Mammary epithelial cell (primary cell): ENCODE data around the gene UBXN2A.

ENCODE experiments used
- EZH2 ChIP-seq: IDR thresholded peaks from 2 replicates; pipeline ENCODE4 v1.6.1; 2012; ENCODE audit warnings: low read length, inconsistent platforms, borderline replicate concordance
- TF ChIP-seq, protein P1 (sequence below), 2 donors: IDR thresholded peaks in 1 of 2; conservative IDR thresholded peaks in 1 of 2; 2 replicates each; pipeline ENCODE4 v1.5.1; 2011 to 2012; ENCODE audit warnings: inconsistent platforms in 2 of 2, low read length in 2 of 2, mild to moderate bottlenecking in 2 of 2, control low read depth in 1 of 2, low read depth in 1 of 2; ENCODE audit not compliant: insufficient read depth in 1 of 2; ENCODE audit errors: extremely low read depth in 1 of 2

DNA sequence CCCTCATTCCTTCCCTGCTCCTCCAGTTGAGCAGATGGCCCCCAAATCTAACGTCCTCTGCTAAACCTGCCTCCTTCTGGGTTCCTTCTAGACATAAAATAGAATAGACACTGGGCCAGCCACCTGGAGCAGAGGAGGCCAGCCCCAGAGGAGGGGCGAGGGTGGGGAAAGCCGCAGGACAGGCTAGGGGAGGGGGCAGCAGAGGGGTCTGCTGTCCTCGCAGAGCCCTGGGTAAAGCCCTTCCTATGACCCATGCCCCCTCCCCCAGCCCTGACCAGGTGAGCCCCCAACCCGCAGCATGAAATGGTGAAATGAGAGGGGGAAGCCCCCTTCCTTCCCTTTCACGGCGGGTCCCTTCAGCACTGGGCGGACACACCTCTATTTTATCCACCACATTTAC, 77.4 kb downstream of the UBXN2A start:
- no peak for TF ChIP-seq EZH2
- TF ChIP-seq, protein P1, sequence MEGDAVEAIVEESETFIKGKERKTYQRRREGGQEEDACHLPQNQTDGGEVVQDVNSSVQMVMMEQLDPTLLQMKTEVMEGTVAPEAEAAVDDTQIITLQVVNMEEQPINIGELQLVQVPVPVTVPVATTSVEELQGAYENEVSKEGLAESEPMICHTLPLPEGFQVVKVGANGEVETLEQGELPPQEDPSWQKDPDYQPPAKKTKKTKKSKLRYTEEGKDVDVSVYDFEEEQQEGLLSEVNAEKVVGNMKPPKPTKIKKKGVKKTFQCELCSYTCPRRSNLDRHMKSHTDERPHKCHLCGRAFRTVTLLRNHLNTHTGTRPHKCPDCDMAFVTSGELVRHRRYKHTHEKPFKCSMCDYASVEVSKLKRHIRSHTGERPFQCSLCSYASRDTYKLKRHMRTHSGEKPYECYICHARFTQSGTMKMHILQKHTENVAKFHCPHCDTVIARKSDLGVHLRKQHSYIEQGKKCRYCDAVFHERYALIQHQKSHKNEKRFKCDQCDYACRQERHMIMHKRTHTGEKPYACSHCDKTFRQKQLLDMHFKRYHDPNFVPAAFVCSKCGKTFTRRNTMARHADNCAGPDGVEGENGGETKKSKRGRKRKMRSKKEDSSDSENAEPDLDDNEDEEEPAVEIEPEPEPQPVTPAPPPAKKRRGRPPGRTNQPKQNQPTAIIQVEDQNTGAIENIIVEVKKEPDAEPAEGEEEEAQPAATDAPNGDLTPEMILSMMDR (conservative IDR thresholded peaks at IDR 0.05 in 1 of 2, IDR thresholded peaks at IDR 0.05 in 1 of 2; ENCODE audit: extremely low read depth in 1 of 2, insufficient read depth in 1 of 2, low read depth in 1 of 2, low read length in 2 of 2) = no peak
